Inflammatory macrophage treated with lipopolysaccharide for 1 hour (primary cell): ENCODE results near the gene LDLRAD3.

Experiments
- DNase-seq, 2 donors: peaks; one replicate each; pipeline ENCODE4 v3.0.0-alpha.2; 2020 to 2022

The LDLRAD3 gene

GRCh38 chr11:36142439-36142838 is 198.6 kb downstream of the LDLRAD3 start:
- DNase-seq = no peak

GRCh38 chr11:36142879-36143278 is 199.0 kb downstream of the LDLRAD3 start:
- no peak for DNase-seq

GRCh38 chr11:36146437-36146836 is 202.6 kb downstream of the LDLRAD3 start:
- DNase-seq = no peak

- DNase-seq = no peak
Observed at GRCh38 chr11:36147491-36147890, 203.6 kb downstream of the LDLRAD3 start.

GRCh38 chr11:36148701-36149100 is 204.8 kb downstream of the LDLRAD3 start:
- DNase-seq = no peak

- DNase-seq = peak; percentile 91 to 94
Observed at GRCh38 chr11:36149538-36150242, 205.8 kb downstream of the LDLRAD3 start.

GRCh38 chr11:36150986-36151385 is 207.1 kb downstream of the LDLRAD3 start:
- DNase-seq = no peak

- peak; percentile 21 to 25 for DNase-seq
Observed at GRCh38 chr11:36151933-36152580, 208.2 kb downstream of the LDLRAD3 start.

GRCh38 chr11:36153551-36153950 is 209.7 kb downstream of the LDLRAD3 start:
- DNase-seq = no peak

- DNase-seq = no peak
Observed at GRCh38 chr11:36155124-36155561, 211.3 kb downstream of the LDLRAD3 start.

GRCh38 chr11:36155770-36156160 is 211.9 kb downstream of the LDLRAD3 start:
- DNase-seq = no peak

- DNase-seq = no peak
Observed at GRCh38 chr11:36156161-36156816, 212.4 kb downstream of the LDLRAD3 start.

GRCh38 chr11:36156817-36157519 is 213.1 kb downstream of the LDLRAD3 start:
- DNase-seq = no peak

- DNase-seq = no peak
Observed at GRCh38 chr11:36160091-36160490, 216.2 kb downstream of the LDLRAD3 start.

- no peak for DNase-seq
Observed at GRCh38 chr11:36161572-36161971, 217.7 kb downstream of the LDLRAD3 start.

GRCh38 chr11:36162006-36162882 is 218.4 kb downstream of the LDLRAD3 start:
- DNase-seq = no peak

- no peak for DNase-seq
Observed at GRCh38 chr11:36162883-36163434, 219.1 kb downstream of the LDLRAD3 start.

- no peak for DNase-seq
Observed at GRCh38 chr11:36164506-36165250, 220.8 kb downstream of the LDLRAD3 start.

- no peak for DNase-seq
Observed at GRCh38 chr11:36165621-36166397, 221.9 kb downstream of the LDLRAD3 start.

- no peak for DNase-seq
Observed at GRCh38 chr11:36167073-36167472, 223.2 kb downstream of the LDLRAD3 start.
